Stimulated activated naive CD8-positive, alpha-beta T cell treated with anti-CD3 and anti-CD28 coated beads, Interleukin-15, amount 100 ng/mL, for 72 hours (primary cell): ENCODE results near the gene CTDSPL.

ENCODE experiments used
- ATAC-seq: fragments of 150-1000 bp; cut with Tn5 transposase; 2 replicates; pipeline ENCODE4 v1.10.0; 2021; ENCODE audit warnings: mild to moderate bottlenecking, moderate library complexity
- DNase-seq, 2 donors: peaks; one replicate each; pipeline ENCODE4 v3.0.0; 2021 to 2022
- H3K27ac Mint-ChIP-seq, 2 donors: one replicate each; pipeline ENCODE4 v1.8.0; 2022; ENCODE audit warnings: mild to moderate bottlenecking in 2 of 2, mixed read lengths in 2 of 2, moderate library complexity in 2 of 2
- H3K27me3 Mint-ChIP-seq: one replicate; pipeline ENCODE4 v1.8.0; 2022; ENCODE audit warnings: mixed read lengths
- H3K4me1 Mint-ChIP-seq: one replicate; pipeline ENCODE4 v1.8.0; 2022; ENCODE audit warnings: mild to moderate bottlenecking, mixed read lengths
- H3K4me3 Mint-ChIP-seq, 2 donors: one replicate each; pipeline ENCODE4 v1.8.0; 2022; ENCODE audit warnings: mild to moderate bottlenecking in 2 of 2, mixed read lengths in 2 of 2, moderate library complexity in 1 of 2
- H3K9me3 Mint-ChIP-seq, 2 donors: one replicate each; pipeline ENCODE4 v1.8.0; 2022; ENCODE audit warnings: mixed read lengths in 2 of 2

CTDSPL gene

DNA sequence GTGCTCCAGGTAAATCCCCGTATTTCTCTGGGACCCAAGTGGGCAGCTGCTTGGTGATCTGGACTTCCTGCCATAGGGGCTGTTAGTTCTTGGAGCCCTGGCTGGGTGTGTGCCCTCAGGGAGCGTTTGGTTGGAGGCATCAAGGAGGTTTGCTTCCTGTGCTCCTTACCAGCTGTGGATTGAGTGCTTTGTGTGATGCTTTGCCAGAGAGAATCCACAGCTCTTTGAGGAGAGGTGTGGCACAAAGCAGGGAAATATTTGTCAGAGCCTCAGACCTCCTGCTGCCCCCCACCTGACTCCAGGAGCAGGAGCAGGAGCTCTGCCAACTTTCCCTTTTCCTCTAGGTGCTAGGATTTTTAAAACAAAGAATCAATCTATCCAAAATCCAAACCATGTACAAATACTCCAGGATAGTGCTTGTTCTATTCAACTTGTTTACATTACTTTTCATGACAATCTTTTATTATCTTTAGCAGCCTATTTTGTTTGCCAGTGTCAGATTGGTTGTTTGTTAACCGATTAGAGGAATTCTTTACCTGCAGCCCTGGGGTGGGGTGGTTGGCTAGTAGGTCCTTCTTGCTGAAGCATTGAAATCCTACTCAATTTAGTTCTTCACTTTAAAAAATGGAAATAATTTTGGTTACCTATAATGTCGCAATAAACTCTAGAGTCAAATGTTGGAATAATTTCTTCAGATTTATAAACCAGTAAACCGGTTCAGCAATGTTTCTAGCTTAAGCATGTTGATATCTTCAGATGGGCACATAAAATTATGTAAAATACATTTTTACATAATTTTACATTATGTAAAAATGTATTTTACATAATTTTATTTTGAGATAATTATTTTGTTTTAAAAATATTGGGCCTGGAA lies 2.5 kb downstream of the CTDSPL start:
- H3K27ac Mint-ChIP-seq, result no peak overlapping the region
- DNase-seq (no peak), ATAC-seq (no peak)
- no peak overlapping the region for H3K4me3 Mint-ChIP-seq
- no peaks in the 10 kb centered on the region for H3K9me3 Mint-ChIP-seq
- H3K27me3 Mint-ChIP-seq, result peaks cover 36% of the 10 kb centered on the region
- peaks cover 36% of the 10 kb centered on the region for H3K4me1 Mint-ChIP-seq

DNA sequence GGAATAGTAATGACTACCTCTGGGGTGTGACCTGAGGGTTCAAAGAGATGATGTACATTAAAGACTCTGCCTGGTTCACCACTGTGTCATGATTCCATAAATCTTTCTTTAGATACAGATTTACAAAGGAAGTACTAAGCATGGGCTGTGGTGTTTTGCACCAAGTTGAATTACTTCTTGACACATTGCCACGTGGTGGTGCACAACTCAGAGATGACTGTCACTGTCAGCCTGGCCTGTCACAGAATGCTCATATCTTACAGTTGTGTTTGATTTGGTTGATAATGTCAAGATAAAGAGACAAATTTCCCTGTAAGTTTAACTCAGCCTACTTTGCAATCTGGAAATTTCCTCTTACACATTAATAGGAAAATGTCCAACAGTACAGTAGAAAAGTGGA lies 3.2 kb downstream of the CTDSPL start:
- peaks cover 40% of the 10 kb centered on the region for H3K27me3 Mint-ChIP-seq
- H3K27ac Mint-ChIP-seq, result no peak overlapping the region
- DNase-seq, result no peak
- no peak for ATAC-seq
- no peaks in the 10 kb centered on the region for H3K9me3 Mint-ChIP-seq
- peaks cover 33% of the 10 kb centered on the region for H3K4me1 Mint-ChIP-seq
- no peak overlapping the region for H3K4me3 Mint-ChIP-seq

DNA sequence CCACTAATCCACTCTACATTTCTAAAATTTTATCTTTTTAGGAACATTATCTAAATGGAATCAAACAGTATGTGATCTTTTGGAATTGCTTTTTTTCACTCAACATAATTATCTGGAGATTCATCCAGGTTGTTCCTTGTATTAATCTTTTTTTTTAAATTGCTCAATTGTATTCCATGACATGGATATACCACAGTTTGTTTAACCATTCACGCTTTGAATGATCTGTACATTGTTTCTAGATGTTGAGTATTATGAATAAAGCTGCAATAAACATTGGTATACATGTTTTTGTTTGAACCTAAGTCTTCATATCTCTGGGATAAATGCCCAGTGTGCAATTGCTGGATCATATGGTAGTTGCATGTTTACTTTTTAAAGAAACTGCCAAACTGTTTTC lies 5.5 kb downstream of the CTDSPL start:
- Mint-ChIP-seq H3K27ac (no peak overlapping the region), H3K4me3 (no peak overlapping the region), H3K27me3 (peaks cover 38% of the 10 kb centered on the region), H3K4me1 (peaks cover 19% of the 10 kb centered on the region), H3K9me3 (peaks cover 13 to 20% of the 10 kb centered on the region in 2 donors)
- DNase-seq, result no peak
- ATAC-seq, result no peak

DNA sequence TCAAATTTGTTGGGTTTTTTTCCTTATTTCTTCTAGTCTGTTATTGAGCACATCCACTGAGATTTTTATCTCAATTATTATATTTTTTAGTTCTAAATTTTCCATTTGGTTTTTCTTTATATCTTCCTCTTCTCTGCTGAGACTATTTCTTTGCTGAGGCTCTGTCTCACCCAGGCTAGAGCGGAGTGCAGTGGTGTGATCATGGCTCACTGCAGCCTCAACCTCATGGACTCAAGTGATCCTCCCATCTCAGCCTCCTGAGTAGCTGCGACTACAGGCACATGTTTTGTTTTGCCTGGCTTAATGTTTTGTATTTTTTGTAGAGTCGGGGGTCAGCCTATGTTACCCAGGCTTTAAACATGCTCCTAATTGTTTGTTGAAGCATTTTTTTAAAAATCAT lies 10.2 kb downstream of the CTDSPL start:
- Mint-ChIP-seq H3K9me3 (peaks cover 14 to 26% of the 10 kb centered on the region in 2 donors), H3K27ac (no peak overlapping the region), H3K4me3 (no peak overlapping the region), H3K27me3 (peaks cover 18% of the 10 kb centered on the region), H3K4me1 (no peaks in the 10 kb centered on the region)
- ATAC-seq (no peak), DNase-seq (no peak)

DNA sequence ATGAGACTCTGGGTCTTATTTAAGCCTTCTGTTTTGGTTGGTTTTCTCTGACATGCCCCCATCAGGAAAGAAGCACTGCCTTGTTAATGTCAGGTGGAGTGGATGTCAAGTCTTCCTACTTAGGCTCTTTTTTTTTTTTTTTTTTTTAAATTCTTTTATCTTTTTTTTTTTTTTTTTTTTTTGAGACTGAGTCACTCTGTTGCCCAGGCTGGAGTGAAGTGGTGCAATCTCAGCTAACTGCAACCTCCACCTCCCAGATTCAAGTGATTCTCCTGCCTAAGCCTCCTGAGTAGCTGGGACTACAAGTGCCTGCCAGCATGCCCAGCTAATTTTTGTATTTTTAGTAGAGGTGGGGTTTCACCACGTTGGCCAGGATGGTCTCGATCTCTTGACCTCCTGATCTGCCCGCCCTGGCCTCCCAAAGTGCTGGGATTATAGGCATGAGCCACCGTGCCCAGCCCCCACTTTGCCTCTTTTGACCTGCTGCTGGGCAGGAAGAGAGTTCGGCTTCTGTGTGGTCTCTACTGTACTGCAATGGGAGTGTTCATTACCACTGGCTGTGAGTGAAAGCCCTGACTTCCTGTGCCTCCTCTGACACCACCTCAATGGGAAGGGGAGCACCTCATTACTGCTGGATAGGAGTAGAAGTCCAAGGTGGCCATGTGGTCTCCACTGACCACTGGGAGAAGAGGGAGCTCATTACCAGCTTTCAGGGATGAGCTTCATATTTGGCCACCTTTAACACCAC lies 10.9 kb downstream of the CTDSPL start:
- Mint-ChIP-seq H3K27me3 (peaks cover 20% of the 10 kb centered on the region), H3K9me3 (peaks cover 20 to 26% of the 10 kb centered on the region in 2 donors), H3K4me3 (no peak overlapping the region), H3K4me1 (no peaks in the 10 kb centered on the region), H3K27ac (no peak overlapping the region)
- no peak for DNase-seq
- no peak for ATAC-seq

DNA sequence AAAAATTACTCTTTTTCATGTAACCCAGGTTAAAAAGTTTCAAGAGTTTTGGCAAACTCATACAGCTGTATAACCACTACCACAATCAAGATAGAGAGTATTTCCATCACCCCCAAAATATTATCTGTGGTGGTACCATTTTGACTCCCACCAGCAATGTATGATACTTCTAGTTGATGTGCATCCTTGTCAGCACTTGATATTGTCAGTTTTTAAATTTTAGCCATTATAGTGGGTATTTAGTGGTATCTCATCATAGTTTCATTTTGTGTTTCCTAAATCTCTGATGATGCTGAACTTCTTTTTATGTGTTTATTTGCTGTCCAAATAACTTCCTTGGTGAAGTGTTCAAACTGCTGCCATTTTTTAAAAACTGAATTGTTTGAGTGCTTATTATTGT lies 14.6 kb downstream of the CTDSPL start:
- no peak for ATAC-seq
- Mint-ChIP-seq H3K9me3 (peaks cover 14 to 16% of the 10 kb centered on the region in 2 donors), H3K27me3 (peaks cover 10% of the 10 kb centered on the region), H3K27ac (no peak overlapping the region), H3K4me3 (no peak overlapping the region), H3K4me1 (no peaks in the 10 kb centered on the region)
- DNase-seq, result no peak

DNA sequence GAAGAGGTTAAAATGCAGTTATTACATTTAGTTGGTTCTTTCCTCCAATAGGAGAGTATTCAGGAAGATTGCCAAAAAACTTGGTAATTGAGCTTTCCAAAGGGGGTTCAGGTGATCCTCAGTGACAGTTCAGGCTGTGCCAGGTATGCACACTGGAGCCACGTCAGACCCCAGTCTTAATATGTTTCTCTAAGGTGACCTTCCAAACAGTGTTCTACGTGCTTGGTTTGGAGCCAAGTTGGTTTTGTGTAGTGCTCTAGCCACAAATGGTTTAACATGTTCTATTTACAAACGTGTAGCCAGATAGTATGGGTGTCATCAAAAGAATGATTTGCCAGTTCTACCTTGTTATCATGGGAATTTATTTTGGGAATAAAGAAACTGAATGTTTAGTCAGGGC lies 21.0 kb downstream of the CTDSPL start:
- H3K4me3 Mint-ChIP-seq, result no peak overlapping the region
- peaks cover 20% of the 10 kb centered on the region for H3K27me3 Mint-ChIP-seq
- no peak for DNase-seq
- ATAC-seq, result no peak
- no peak overlapping the region for H3K27ac Mint-ChIP-seq
- H3K4me1 Mint-ChIP-seq, result no peaks in the 10 kb centered on the region
- H3K9me3 Mint-ChIP-seq, result no peaks in the 10 kb centered on the region

DNA sequence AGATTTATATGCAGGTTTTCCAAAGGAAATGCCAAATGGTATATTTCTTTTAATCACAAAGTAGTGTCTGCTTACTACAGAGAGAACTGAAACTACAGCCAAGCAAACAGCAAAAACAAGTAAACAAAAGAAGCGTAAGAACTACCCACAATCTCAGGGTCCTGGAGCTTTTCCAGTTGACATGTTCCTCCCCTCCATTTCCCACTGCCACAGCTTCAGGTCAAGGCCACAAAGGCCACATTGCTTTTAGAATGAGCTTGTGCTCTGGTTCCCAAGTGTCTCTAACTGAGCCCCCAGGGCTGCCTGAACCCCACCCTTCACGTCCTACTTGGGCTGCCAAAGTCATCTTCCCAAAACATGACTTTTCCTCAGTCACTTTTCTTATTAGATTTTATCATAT lies 24.1 kb downstream of the CTDSPL start:
- no peaks in the 10 kb centered on the region for H3K9me3 Mint-ChIP-seq
- no peak for ATAC-seq
- no peak overlapping the region for H3K27ac Mint-ChIP-seq
- H3K27me3 Mint-ChIP-seq, result peaks cover 13% of the 10 kb centered on the region
- no peaks in the 10 kb centered on the region for H3K4me1 Mint-ChIP-seq
- no peak for DNase-seq
- H3K4me3 Mint-ChIP-seq, result no peak overlapping the region

DNA sequence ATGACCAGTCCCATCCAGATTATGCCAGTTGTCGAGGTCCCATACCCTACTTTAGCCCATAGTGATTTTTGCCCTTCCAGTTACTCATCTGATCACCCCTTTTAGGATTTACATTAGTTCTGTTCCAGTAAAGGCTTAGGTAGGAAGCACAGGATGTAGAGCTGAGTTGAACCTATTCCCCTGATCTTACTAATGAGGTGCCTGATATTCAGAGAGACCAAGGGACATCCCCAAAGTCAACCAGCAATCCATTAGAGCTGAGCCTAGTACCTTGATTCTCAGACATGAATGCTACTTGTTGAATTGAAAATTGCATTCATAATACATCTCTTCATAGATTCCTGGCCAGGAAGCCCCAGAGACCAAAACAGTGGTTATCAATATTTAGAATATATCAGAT lies 24.7 kb downstream of the CTDSPL start:
- Mint-ChIP-seq H3K27ac (no peak overlapping the region), H3K27me3 (peaks cover 13% of the 10 kb centered on the region), H3K9me3 (no peaks in the 10 kb centered on the region), H3K4me1 (no peaks in the 10 kb centered on the region), H3K4me3 (no peak overlapping the region)
- peak; percentile 70 for ATAC-seq
- no peak for DNase-seq

DNA sequence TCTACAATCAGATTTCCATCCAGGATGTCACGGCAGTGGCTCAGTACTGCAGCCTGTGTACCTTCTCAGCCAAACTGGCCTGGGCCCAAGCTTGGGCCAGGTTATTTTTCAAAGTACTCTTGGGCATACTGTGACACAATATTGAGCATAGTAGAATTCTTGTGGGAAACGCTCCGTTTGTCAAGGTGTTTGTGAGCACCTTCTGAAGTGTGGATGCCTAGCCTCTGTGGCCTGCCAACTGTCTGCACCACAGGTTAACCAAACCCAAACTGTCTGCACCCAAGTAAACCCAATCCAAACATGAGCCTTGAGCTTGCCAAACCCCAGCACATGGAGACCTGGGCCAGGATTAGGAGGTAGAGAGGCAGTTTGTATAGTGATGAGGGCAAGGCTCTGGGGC lies 25.4 kb downstream of the CTDSPL start:
- H3K27me3 Mint-ChIP-seq, result peaks cover 13% of the 10 kb centered on the region
- no peaks in the 10 kb centered on the region for H3K4me1 Mint-ChIP-seq
- DNase-seq (no peak), ATAC-seq (no peak)
- no peak overlapping the region for H3K4me3 Mint-ChIP-seq
- no peak overlapping the region for H3K27ac Mint-ChIP-seq
- H3K9me3 Mint-ChIP-seq, result no peaks in the 10 kb centered on the region

DNA sequence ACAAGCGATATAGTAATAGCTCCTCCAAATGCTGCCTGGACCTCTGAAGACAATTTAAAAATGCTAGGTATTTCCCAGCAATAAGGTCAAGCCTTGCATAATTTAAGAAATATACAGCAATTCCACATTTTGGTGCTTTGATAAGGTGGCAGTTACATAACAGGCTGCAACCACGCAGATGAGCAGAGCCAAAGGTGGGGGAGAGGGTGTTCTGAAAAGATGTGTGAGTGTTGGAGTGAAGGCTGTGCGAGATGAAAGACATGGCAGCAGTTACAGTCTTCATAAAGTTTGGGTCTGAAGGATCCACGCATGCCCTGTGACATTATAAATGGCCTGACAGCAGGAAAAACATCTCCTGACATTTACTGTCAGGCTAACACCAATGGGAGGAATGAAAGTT lies 26.1 kb downstream of the CTDSPL start:
- Mint-ChIP-seq H3K27me3 (peaks cover 13% of the 10 kb centered on the region), H3K4me3 (no peak overlapping the region), H3K27ac (peak overlapping the region in 1 of 2 donors; percentile 53), H3K4me1 (no peaks in the 10 kb centered on the region), H3K9me3 (no peaks in the 10 kb centered on the region)
- ATAC-seq (no peak), DNase-seq (no peak)

DNA sequence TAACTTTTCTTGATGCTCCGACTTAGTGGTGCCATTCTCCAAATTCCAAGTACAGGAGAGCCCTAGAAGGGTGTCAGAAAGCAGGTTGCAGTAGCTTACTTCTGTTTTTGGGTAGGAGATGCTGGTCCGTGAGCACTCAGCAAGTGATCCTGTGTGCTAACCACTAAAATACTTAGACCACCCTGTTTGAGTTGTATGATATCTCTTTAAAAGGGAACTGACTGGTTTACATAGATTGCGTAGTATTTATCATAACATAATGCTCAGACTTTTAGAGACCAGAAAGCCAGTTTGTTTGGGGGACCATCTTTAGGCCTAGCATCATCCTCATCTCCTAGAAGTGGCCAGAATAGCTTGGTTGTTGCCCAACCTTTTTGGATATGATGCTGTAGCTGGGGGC lies 26.7 kb downstream of the CTDSPL start:
- no peak overlapping the region for H3K27ac Mint-ChIP-seq
- ATAC-seq (no peak), DNase-seq (no peak)
- no peaks in the 10 kb centered on the region for H3K9me3 Mint-ChIP-seq
- no peak overlapping the region for H3K4me3 Mint-ChIP-seq
- peaks cover 13% of the 10 kb centered on the region for H3K27me3 Mint-ChIP-seq
- H3K4me1 Mint-ChIP-seq, result no peaks in the 10 kb centered on the region

DNA sequence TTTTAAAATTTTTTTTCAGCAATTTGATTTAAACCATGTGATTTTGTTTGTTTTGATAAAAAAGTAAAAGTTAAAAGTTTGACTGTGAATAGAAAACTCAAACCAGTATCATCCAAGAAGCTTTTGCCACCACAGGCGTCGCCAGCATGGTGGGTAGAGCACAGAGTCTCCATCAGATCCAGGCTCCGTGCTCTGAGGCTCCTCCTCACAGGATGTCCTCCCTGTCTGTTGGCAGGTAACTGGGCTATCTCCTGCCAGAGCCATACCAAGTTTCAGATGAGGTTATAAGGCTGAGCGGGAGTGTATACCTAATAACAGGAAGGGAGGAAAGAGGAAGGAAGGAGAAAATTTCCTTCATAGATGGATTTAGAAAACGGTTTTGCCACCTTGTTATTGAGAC lies 28.8 kb downstream of the CTDSPL start:
- Mint-ChIP-seq H3K4me1 (no peaks in the 10 kb centered on the region), H3K27me3 (peaks cover 9% of the 10 kb centered on the region), H3K9me3 (no peaks in the 10 kb centered on the region), H3K27ac (no peak overlapping the region), H3K4me3 (no peak overlapping the region)
- DNase-seq (no peak), ATAC-seq (no peak)

DNA sequence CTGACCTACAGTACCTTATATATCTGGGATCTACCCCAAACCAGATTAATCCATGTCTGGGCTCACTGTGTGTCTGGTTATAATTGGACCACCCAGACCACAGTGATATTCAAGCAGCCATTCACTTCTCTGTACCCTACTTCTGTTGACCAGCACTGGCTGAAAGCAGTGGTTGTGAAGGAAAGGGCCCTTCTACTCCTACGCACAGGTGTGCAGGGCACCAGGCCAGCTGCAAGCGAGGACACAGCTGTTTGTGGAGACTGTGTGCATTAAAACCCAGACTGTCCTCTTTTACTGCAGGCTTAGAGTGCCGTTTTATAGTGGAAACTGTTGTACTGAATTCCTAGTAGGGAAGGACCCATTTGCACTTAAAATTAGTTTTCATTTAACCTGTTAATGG lies 29.5 kb downstream of the CTDSPL start:
- Mint-ChIP-seq H3K9me3 (no peaks in the 10 kb centered on the region), H3K27ac (no peak overlapping the region), H3K4me1 (no peaks in the 10 kb centered on the region), H3K27me3 (peaks cover 9% of the 10 kb centered on the region), H3K4me3 (no peak overlapping the region)
- DNase-seq (no peak), ATAC-seq (peak; percentile 33)

DNA sequence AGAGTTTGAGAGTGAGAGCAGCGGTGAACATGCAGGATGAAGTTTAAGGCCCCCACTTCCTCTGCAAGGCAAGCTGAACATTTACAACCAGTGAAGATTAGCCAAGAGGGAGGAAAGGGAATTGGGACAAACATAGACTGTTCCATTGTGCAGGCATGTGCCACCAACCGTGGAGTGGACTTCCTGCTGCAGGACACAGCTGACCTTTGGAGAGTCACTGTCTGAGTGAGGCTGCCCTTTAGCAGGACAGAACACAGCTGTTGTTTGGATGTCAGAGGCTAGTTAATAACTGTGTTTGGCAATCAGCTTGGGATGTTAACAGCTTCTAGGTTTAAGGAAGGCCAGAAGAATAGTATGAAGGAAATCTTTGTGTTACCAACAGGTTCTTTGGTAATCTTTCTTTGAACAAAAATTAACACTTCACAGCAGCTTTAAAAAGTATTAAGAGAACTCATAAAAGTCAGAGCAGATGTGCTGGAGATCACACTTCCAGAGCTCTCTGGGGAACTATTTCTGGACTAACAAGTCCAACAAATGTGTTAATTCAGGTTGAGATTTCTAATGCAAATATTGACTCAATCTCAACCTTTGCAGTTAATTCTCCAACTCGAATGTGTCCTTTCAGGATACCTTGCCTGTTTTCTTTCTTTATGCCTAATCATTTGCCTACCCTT lies 31.4 kb downstream of the CTDSPL start:
- Mint-ChIP-seq H3K4me1 (no peaks in the 10 kb centered on the region), H3K27ac (no peak overlapping the region), H3K4me3 (no peak overlapping the region), H3K9me3 (no peaks in the 10 kb centered on the region), H3K27me3 (peaks cover 9% of the 10 kb centered on the region)
- DNase-seq (no peak), ATAC-seq (no peak)

DNA sequence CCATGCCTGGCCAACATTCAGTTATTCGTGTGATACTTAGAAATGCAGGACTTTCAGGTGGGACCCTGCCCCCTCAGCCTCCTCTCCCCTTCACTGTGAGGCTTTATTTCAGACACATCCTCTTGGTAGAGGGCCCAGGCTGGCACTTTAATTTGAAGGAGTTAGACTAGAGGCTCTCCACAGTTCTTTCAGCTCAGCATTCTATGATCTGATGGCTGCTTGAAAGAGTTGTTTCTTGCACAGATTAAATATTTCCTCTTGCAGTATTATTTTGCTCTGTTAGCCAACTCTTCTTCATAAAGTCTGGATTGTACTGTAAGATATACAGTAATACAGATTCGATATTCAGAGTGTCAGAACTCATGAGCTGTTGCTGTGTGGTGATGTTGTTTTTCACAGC lies 35.1 kb downstream of the CTDSPL start:
- DNase-seq, result no peak
- no peak for ATAC-seq
- Mint-ChIP-seq H3K27me3 (peaks cover 15% of the 10 kb centered on the region), H3K27ac (no peak overlapping the region), H3K4me1 (peaks cover 18% of the 10 kb centered on the region), H3K4me3 (no peak overlapping the region), H3K9me3 (no peaks in the 10 kb centered on the region)
